ENCODE data around the gene PROZ.
"Not testable (repeated sequence)": the region's sequence is repeated elsewhere in the genome, so short reads cannot be mapped to it uniquely, and the experiment has no call there.

PROZ gene
- total RNA-seq: 0 to 1.2 (median 0) reads per million in 17 experiments

- DNase-seq: no peak
These were observed at the start of gene PROZ for GRCh38 chr13:113157929-113158747. TSS of gene PROZ (plus strand) at chr13:113158648. CDS start at chr13:113158661, 13 bp downstream.

GRCh38 chr13:113109151-113110047 is 49.0 kb upstream of the PROZ start:
- DNase-seq: no peak

GRCh38 chr13:113110048-113110851 is 48.2 kb upstream of the PROZ start:
- DNase-seq: peak in 3 of 4 experiments; percentile 18 to 60 (median 46)

- DNase-seq: no peak
These were observed 47.6 kb upstream of the PROZ start for GRCh38 chr13:113110852-113111315.

- DNase-seq: not testable (repeated sequence)
These were observed 46.6 kb upstream of the PROZ start for GRCh38 chr13:113111821-113112220.

GRCh38 chr13:113112475-113112874 is 46.0 kb upstream of the PROZ start:
- DNase-seq: not testable (repeated sequence)

GRCh38 chr13:113112893-113113845 is 45.3 kb upstream of the PROZ start:
- DNase-seq: no peak

- DNase-seq: no peak
These were observed 44.6 kb upstream of the PROZ start for GRCh38 chr13:113113846-113114271.

GRCh38 chr13:113114511-113115362 is 43.7 kb upstream of the PROZ start:
- DNase-seq: no peak

- DNase-seq: no peak
These were observed 42.9 kb upstream of the PROZ start for GRCh38 chr13:113115363-113116205.

- no peak for DNase-seq
These were observed 42.1 kb upstream of the PROZ start for GRCh38 chr13:113116206-113116800.

GRCh38 chr13:113116871-113117271 is 41.6 kb upstream of the PROZ start:
- DNase-seq: no peak

GRCh38 chr13:113117335-113117872 is 41.0 kb upstream of the PROZ start:
- no peak for DNase-seq

- no peak for DNase-seq
These were observed 40.6 kb upstream of the PROZ start for GRCh38 chr13:113117911-113118260.

GRCh38 chr13:113118261-113119021 is 40.0 kb upstream of the PROZ start:
- DNase-seq: no peak

GRCh38 chr13:113119166-113119821 is 39.2 kb upstream of the PROZ start:
- no peak for DNase-seq

- no peak for DNase-seq
These were observed 38.6 kb upstream of the PROZ start for GRCh38 chr13:113119822-113120189.
